WTC11 (cell line): ENCODE data around the gene SIPA1L3. TPM values are rescaled to one million over a fixed set of nuclear protein-coding genes. Genes with fewer than 3 reads are reported as not detected.

Experiments used
- ATAC-seq: fragments of 200-7000 bp; cut with Tn5 transposase; 2 replicates; pipeline ENCODE4 v1.10.0; 2021; ENCODE audit warnings: mild to moderate bottlenecking, moderate library complexity
- CTCF ChIA-PET: fragments of 300-600 bp; sonication (Branson Sonifier 250); formaldehyde crosslinking; loops from one replicate; lab custom pipeline; 2021; ENCODE audit warnings: antibody characterized with exemption; lab: Charles Lee
- POLR2A ChIA-PET: fragments of 350-600 bp; sonication (Branson Sonifier 250); formaldehyde crosslinking; loops from one replicate; lab custom pipeline; 2021; ENCODE audit warnings: antibody characterized with exemption; lab: Charles Lee
- DNase-seq: peaks from one replicate; pipeline ENCODE4 v3.0.0; 2021; ENCODE audit warnings: low spot score
- H3K27ac Mint-ChIP-seq: 2 replicates; pipeline ENCODE4 v1.8.0; 2021; ENCODE audit warnings: mixed read lengths
- H3K27me3 Mint-ChIP-seq: 2 replicates; pipeline ENCODE4 v1.8.0; 2021; ENCODE audit warnings: low read depth, mild to moderate bottlenecking, moderate library complexity, mixed read lengths
- H3K36me3 Mint-ChIP-seq: 2 replicates; pipeline ENCODE4 v1.8.0; 2021; ENCODE audit warnings: mixed read lengths
- H3K4me1 Mint-ChIP-seq: 2 replicates; pipeline ENCODE4 v1.8.0; 2022; ENCODE audit warnings: mixed read lengths
- H3K4me3 Mint-ChIP-seq: 2 replicates; pipeline ENCODE4 v1.8.0; 2021; ENCODE audit warnings: mild to moderate bottlenecking, moderate library complexity, mixed read lengths
- H3K9me3 Mint-ChIP-seq: 2 replicates; pipeline ENCODE4 v1.8.0; 2021; ENCODE audit warnings: mixed read lengths
- ARID4B ChIP-seq: sonication (generic); formaldehyde crosslinking; IDR thresholded peaks from 2 replicates; pipeline ENCODE4 v1.8.0; 2023; ENCODE audit warnings: missing genetic modification reagents, mild to moderate bottlenecking, borderline replicate concordance
- ATF2 ChIP-seq: sonication (generic); formaldehyde crosslinking; IDR thresholded peaks from 2 replicates; pipeline ENCODE4 v1.8.1; 2022; ENCODE audit warnings: low read depth, missing genetic modification reagents, borderline replicate concordance
- ATF3 ChIP-seq: sonication (generic); formaldehyde crosslinking; conservative IDR thresholded peaks from 2 replicates; pipeline ENCODE4 v1.8.1; 2022; ENCODE audit warnings: mild to moderate bottlenecking, missing genetic modification reagents
- ATF6 ChIP-seq: sonication (generic); formaldehyde crosslinking; IDR thresholded peaks from 2 replicates; pipeline ENCODE4 v1.8.1; 2023; ENCODE audit warnings: mild to moderate bottlenecking, missing genetic modification reagents
- EMX1 ChIP-seq: fragments of 250-450 bp; sonication (Bioruptor Pico); IDR thresholded peaks from 2 replicates; pipeline ENCODE4 v1.8.0; 2021; ENCODE audit warnings: mild to moderate bottlenecking
- FOXP4 ChIP-seq: sonication (generic); formaldehyde crosslinking; IDR thresholded peaks from 2 replicates; pipeline ENCODE4 v1.8.0; 2022; ENCODE audit warnings: mild to moderate bottlenecking, missing genetic modification reagents
- IRF1 ChIP-seq: sonication (generic); formaldehyde crosslinking; IDR thresholded peaks from 2 replicates; pipeline ENCODE4 v1.8.0; 2023; ENCODE audit warnings: missing genetic modification reagents
- MAX ChIP-seq: sonication (generic); formaldehyde crosslinking; IDR thresholded peaks from 2 replicates; pipeline ENCODE4 v1.8.0; 2022; ENCODE audit warnings: mild to moderate bottlenecking, missing genetic modification reagents
- MYBL2 ChIP-seq: sonication (generic); formaldehyde crosslinking; IDR thresholded peaks from 2 replicates; pipeline ENCODE4 v1.8.1; 2023; ENCODE audit warnings: mild to moderate bottlenecking, moderate library complexity, missing genetic modification reagents
- PREB ChIP-seq: sonication (generic); formaldehyde crosslinking; IDR thresholded peaks from 2 replicates; pipeline ENCODE4 v1.8.1; 2022; ENCODE audit warnings: mild to moderate bottlenecking, missing genetic modification reagents, moderate library complexity, borderline replicate concordance
- SMAD3 ChIP-seq: sonication (generic); formaldehyde crosslinking; IDR thresholded peaks from 2 replicates; pipeline ENCODE4 v1.8.0; 2022; ENCODE audit warnings: missing genetic modification reagents, mild to moderate bottlenecking, borderline replicate concordance
- SMAD4 ChIP-seq: sonication (generic); formaldehyde crosslinking; IDR thresholded peaks from 2 replicates; pipeline ENCODE4 v1.8.0; 2022; ENCODE audit warnings: mild to moderate bottlenecking, missing genetic modification reagents
- SOX15 ChIP-seq: fragments of 250-450 bp; sonication (Bioruptor Pico); IDR thresholded peaks from 2 replicates; pipeline ENCODE4 v1.9.0; 2021; ENCODE audit warnings: mild to moderate bottlenecking
- TEAD1 ChIP-seq: sonication (generic); formaldehyde crosslinking; IDR thresholded peaks from 2 replicates; pipeline ENCODE4 v1.8.0; 2022; ENCODE audit warnings: mild to moderate bottlenecking, missing genetic modification reagents
- ZBTB43 ChIP-seq: sonication (generic); formaldehyde crosslinking; IDR thresholded peaks from 2 replicates; pipeline ENCODE4 v1.8.1; 2023; ENCODE audit warnings: mild to moderate bottlenecking, missing genetic modification reagents
- ZMAT4 ChIP-seq: fragments of 250-450 bp; sonication (Bioruptor Pico); IDR thresholded peaks from 2 replicates; pipeline ENCODE4 v1.9.0; 2021; ENCODE audit warnings: mild to moderate bottlenecking
- ZNF138 ChIP-seq: sonication (generic); formaldehyde crosslinking; conservative IDR thresholded peaks from 2 replicates; pipeline ENCODE4 v1.8.1; 2022; ENCODE audit warnings: mild to moderate bottlenecking, moderate library complexity, missing genetic modification reagents
- total RNA-seq: library from RNA; stranded (reverse); gene quantifications from 3 replicates; pipeline ENCODE4 v1.2.3, GENCODE V29; 2021

The SIPA1L3 gene
- total RNA-seq, 1 experiment from 2014 or later: 41.5 TPM

GRCh38 chr19:38132781-38133180, 225.8 kb downstream of the SIPA1L3 start (continued):
- no peak for TF ChIP-seq ATF6 (CRISPR knock-in tag)
- TF ChIP-seq ZBTB43 (CRISPR knock-in tag): no peak
- no peak for TF ChIP-seq MYBL2 (CRISPR knock-in tag)
- TF ChIP-seq PREB: no peak
- no peak for TF ChIP-seq IRF1 (CRISPR knock-in tag)
- no peak for TF ChIP-seq MAX (CRISPR knock-in tag)
- no peak for TF ChIP-seq ARID4B (CRISPR knock-in tag)
- TF ChIP-seq EMX1 (CRISPR knock-in tag): no peak
- no peak for TF ChIP-seq ZNF138 (CRISPR knock-in tag)
- TF ChIP-seq SMAD3 (CRISPR knock-in tag): no peak
- no peak for TF ChIP-seq SOX15 (CRISPR knock-in tag)
- TF ChIP-seq SMAD4: no peak
- TF ChIP-seq ATF3 (CRISPR knock-in tag): no peak

GRCh38 chr19:38133319-38133718, 226.3 kb downstream of the SIPA1L3 start:
- POLR2A ChIA-PET: no interaction called here
- Mint-ChIP-seq H3K27me3 (no peaks in the 10 kb centered on the region), H3K4me1 (peaks cover 17% of the 10 kb centered on the region), H3K4me3 (no peak overlapping the region), H3K36me3 (peaks cover 5% of the 10 kb centered on the region; the same call in 1 of the 2 replicates), H3K9me3 (no peaks in the 10 kb centered on the region), H3K27ac (0 out of 2 replicates have a peak overlapping the region, but pooled peaks have one; percentile 31)
- ATAC-seq: no peak
- DNase-seq: no peak
- CTCF ChIA-PET: interaction anchor here (0.7 to 2.7 kb wide), 7 partner anchors 9 to 231 kb away, joined by 3 to 17 read pairs (median 6); partner anchors contain the start of genes SIPA1L3 and WDR87
- no peak for TF ChIP-seq FOXP4
- TF ChIP-seq TEAD1 (CRISPR knock-in tag): no peak
- TF ChIP-seq ATF2 (CRISPR knock-in tag): no peak
- TF ChIP-seq ARID4B (CRISPR knock-in tag): no peak
- TF ChIP-seq ZMAT4 (CRISPR knock-in tag): no peak
